GM21447 (cell line): ENCODE results near the gene KRT37.
"Not testable (repeated sequence)": the region's sequence is repeated elsewhere in the genome, so short reads cannot be mapped to it uniquely, and the experiment has no call there.

ENCODE experiments used
- ATAC-seq: cut with Tn5 transposase; IDR thresholded peaks from one replicate; pipeline ENCODE4 v1.9.1; 2021; ENCODE audit not compliant: unreplicated experiment

KRT37 gene

GRCh38 chr17:41407226-41407625, 17.2 kb downstream of the KRT37 start:
- ATAC-seq = no peak

GRCh38 chr17:41406205-41406604, 18.2 kb downstream of the KRT37 start:
- no peak for ATAC-seq

- ATAC-seq = no peak
Measured at GRCh38 chr17:41404024-41404671, 20.2 kb downstream of the KRT37 start.

- no peak for ATAC-seq
Measured at GRCh38 chr17:41403404-41404023, 20.9 kb downstream of the KRT37 start.

GRCh38 chr17:41402161-41402560, 22.2 kb downstream of the KRT37 start:
- ATAC-seq = no peak

GRCh38 chr17:41396996-41397660, 27.3 kb downstream of the KRT37 start, which contains the start of gene KRT31:
KRT31 (minus strand) TSS chr17:41397608; CDS start chr17:41397539, 69 bp downstream.
- no peak for ATAC-seq

- ATAC-seq = no peak
Measured at GRCh38 chr17:41396340-41396739, 28.0 kb downstream of the KRT37 start.

- ATAC-seq = no peak
Measured at GRCh38 chr17:41395611-41396010, 28.8 kb downstream of the KRT37 start.

GRCh38 chr17:41395044-41395443, 29.3 kb downstream of the KRT37 start:
- not testable (repeated sequence) for ATAC-seq

- ATAC-seq = no peak
Measured at GRCh38 chr17:41394254-41394996, 30.0 kb downstream of the KRT37 start.

- ATAC-seq = no peak
Measured at GRCh38 chr17:41393826-41394225, 30.6 kb downstream of the KRT37 start.

- ATAC-seq = no peak
Measured at GRCh38 chr17:41393294-41393693, 31.1 kb downstream of the KRT37 start.

- no peak for ATAC-seq
Measured at GRCh38 chr17:41392278-41392677, 32.1 kb downstream of the KRT37 start.

GRCh38 chr17:41391535-41391934, 32.9 kb downstream of the KRT37 start:
- ATAC-seq = no peak

GRCh38 chr17:41390411-41390938, 33.9 kb downstream of the KRT37 start:
- no peak for ATAC-seq

- no peak for ATAC-seq
Measured at GRCh38 chr17:41387670-41388069, 36.7 kb downstream of the KRT37 start.

- ATAC-seq = no peak
Measured at GRCh38 chr17:41386227-41386626, 38.2 kb downstream of the KRT37 start.

- no peak for ATAC-seq
Measured at GRCh38 chr17:41383690-41384089, 40.7 kb downstream of the KRT37 start.

- ATAC-seq = no peak
Measured at GRCh38 chr17:41382394-41382793, 42.0 kb downstream of the KRT37 start.

- not testable (repeated sequence) for ATAC-seq
Measured at GRCh38 chr17:41381943-41382342, 42.4 kb downstream of the KRT37 start, which contains the start of gene KRT34. KRT34 (minus strand) TSS chr17:41382306; CDS start chr17:41382246, 60 bp downstream.

- not testable (repeated sequence) for ATAC-seq
Measured at GRCh38 chr17:41380091-41380490, 44.3 kb downstream of the KRT37 start.
